HFFc6 (cell line): ENCODE data around the gene EFHC2. TPM values are rescaled to one million over a fixed set of nuclear protein-coding genes. Genes with fewer than 3 reads are reported as not detected.

ENCODE experiments used
- DNase-seq: peaks from one replicate; pipeline ENCODE4 v3.0.0-alpha.2; 2018
- H3K27ac Mint-ChIP-seq: 2 replicates; pipeline ENCODE4 v1.8.0; 2020; ENCODE audit warnings: mild to moderate bottlenecking, mixed read lengths
- H3K27me3 Mint-ChIP-seq: 2 replicates; pipeline ENCODE4 v1.8.0; 2021; ENCODE audit warnings: mild to moderate bottlenecking, moderate library complexity, mixed read lengths; ENCODE audit not compliant: insufficient read depth
- H3K36me3 Mint-ChIP-seq: 2 replicates; pipeline ENCODE4 v1.8.0; 2021; ENCODE audit warnings: low read depth, mixed read lengths
- H3K4me1 Mint-ChIP-seq: 2 replicates; pipeline ENCODE4 v1.8.0; 2020; ENCODE audit warnings: low read depth, mixed read lengths
- H3K4me3 Mint-ChIP-seq: 2 replicates; pipeline ENCODE4 v1.8.0; 2020; ENCODE audit warnings: mild to moderate bottlenecking, moderate library complexity, mixed read lengths
- H3K9me3 Mint-ChIP-seq: 2 replicates; pipeline ENCODE4 v1.8.0; 2020; ENCODE audit warnings: mild to moderate bottlenecking, mixed read lengths
- total RNA-seq, 6 experiments: library from RNA; stranded (reverse); fragmentation: NEBNext Ultra II Directional; extraction: Animal tissue kit (Norgen Biotek cat#: 25700); gene quantifications; 2 replicates in 1 of 6; 3 replicates in 5 of 6; pipeline ENCODE4 v1.2.3, GENCODE V29; 2021
- TF ChIP-seq, protein P1 (sequence below): fragments of 200-600 bp; sonication (generic); IDR thresholded peaks from 2 replicates; pipeline ENCODE4 v1.5.0; 2021; ENCODE audit warnings: antibody characterized with exemption, mild to moderate bottlenecking

Gene EFHC2
- total RNA-seq, 6 experiments from 2014 or later, result not detected

GRCh38 chrX:44349561-44349960, 6.1 kb upstream of the EFHC2 start:
- TF ChIP-seq, protein P1, sequence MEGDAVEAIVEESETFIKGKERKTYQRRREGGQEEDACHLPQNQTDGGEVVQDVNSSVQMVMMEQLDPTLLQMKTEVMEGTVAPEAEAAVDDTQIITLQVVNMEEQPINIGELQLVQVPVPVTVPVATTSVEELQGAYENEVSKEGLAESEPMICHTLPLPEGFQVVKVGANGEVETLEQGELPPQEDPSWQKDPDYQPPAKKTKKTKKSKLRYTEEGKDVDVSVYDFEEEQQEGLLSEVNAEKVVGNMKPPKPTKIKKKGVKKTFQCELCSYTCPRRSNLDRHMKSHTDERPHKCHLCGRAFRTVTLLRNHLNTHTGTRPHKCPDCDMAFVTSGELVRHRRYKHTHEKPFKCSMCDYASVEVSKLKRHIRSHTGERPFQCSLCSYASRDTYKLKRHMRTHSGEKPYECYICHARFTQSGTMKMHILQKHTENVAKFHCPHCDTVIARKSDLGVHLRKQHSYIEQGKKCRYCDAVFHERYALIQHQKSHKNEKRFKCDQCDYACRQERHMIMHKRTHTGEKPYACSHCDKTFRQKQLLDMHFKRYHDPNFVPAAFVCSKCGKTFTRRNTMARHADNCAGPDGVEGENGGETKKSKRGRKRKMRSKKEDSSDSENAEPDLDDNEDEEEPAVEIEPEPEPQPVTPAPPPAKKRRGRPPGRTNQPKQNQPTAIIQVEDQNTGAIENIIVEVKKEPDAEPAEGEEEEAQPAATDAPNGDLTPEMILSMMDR, result no peak
- H3K9me3 Mint-ChIP-seq, result no peaks in the 10 kb centered on the region
- no peak overlapping the region for H3K27ac Mint-ChIP-seq
- DNase-seq, result no peak
- peaks cover 1% of the 10 kb centered on the region for H3K27me3 Mint-ChIP-seq
- H3K36me3 Mint-ChIP-seq, result no peaks in the 10 kb centered on the region
- H3K4me3 Mint-ChIP-seq, result no peak overlapping the region
- peaks cover 3% of the 10 kb centered on the region for H3K4me1 Mint-ChIP-seq

DNA sequence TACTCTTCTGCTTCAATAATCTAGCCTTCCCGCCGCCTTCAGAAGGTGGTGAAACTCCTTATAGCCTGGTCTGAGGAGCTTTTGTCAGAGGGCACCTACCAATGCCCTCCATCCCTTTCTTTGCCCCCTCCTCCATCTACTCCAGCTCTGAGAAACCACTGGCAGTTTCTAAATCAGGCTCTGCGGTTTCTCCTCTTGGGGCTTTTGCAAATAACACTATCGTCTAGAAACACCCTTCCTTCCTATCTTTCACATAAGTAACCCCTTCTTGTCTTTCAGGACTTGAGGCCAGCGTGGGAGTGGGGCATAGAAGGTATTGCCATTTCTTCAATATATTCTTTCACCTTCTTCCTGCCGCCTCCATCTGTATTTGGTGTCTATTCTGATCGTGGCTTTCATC, 1.2 kb upstream of the EFHC2 start:
- peaks cover 11% of the 10 kb centered on the region for H3K4me1 Mint-ChIP-seq
- no peaks in the 10 kb centered on the region for H3K36me3 Mint-ChIP-seq
- DNase-seq, result no peak
- no peaks in the 10 kb centered on the region for H3K9me3 Mint-ChIP-seq
- peaks cover 2% of the 10 kb centered on the region for H3K27me3 Mint-ChIP-seq
- TF ChIP-seq, protein P1, result no peak
- no peak overlapping the region for H3K27ac Mint-ChIP-seq
- H3K4me3 Mint-ChIP-seq, result peak overlapping the region; percentile 81; the same call in 1 of the 2 replicates

DNA sequence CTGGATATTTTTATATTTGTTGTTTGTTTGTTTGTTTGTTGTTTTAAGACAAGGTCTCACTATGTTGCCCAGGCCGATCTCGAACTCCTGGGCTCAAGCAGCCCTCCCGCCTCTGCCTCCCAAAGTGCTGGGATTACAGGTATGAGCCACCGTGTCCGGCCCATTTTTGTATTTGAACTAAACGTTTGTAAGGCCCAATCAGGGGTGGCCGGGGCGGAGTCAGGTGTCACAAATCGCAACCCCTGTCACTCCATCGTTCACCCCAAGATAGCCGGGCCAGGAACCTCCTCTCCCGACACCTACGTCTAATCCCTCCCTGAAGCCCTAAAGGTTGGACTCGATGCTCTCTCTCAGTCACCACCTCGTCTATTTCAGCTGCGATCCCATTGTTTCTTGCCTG, 722 bp upstream of the EFHC2 start:
- TF ChIP-seq, protein P1, result no peak
- no peak overlapping the region; the same call in 1 of the 2 replicates for H3K27ac Mint-ChIP-seq
- no peak for DNase-seq
- no peaks in the 10 kb centered on the region for H3K36me3 Mint-ChIP-seq
- peaks cover 2% of the 10 kb centered on the region for H3K27me3 Mint-ChIP-seq
- H3K9me3 Mint-ChIP-seq, result no peaks in the 10 kb centered on the region
- peaks cover 11% of the 10 kb centered on the region for H3K4me1 Mint-ChIP-seq
- peak overlapping the region; percentile 81 for H3K4me3 Mint-ChIP-seq

DNA sequence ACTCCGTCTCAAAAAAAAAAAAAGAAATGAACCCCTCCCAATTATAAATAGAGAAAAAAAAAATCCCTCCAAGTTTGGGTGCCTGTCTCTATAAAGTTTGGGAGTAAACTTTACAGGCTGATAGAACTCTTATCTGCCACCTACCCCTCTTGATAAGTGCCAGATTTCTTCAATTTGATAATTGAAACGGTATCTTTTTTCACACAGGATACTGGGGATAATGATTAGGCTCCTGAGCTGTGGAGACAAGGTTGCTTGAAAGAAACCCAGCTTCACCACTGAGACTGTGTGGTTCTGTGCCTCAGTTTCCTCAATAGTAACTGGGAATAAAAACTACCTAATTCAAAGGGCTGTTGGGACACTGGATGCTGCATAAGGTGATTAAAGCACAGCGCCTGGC, 606 bp downstream of the EFHC2 start:
- H3K27me3 Mint-ChIP-seq, result peaks cover 2% of the 10 kb centered on the region
- no peak overlapping the region for H3K27ac Mint-ChIP-seq
- no peaks in the 10 kb centered on the region for H3K9me3 Mint-ChIP-seq
- TF ChIP-seq, protein P1, result no peak
- H3K4me3 Mint-ChIP-seq, result peak overlapping the region; percentile 81
- H3K4me1 Mint-ChIP-seq, result peaks cover 11% of the 10 kb centered on the region
- no peak for DNase-seq
- no peaks in the 10 kb centered on the region for H3K36me3 Mint-ChIP-seq

- no peak overlapping the region for H3K4me3 Mint-ChIP-seq
- H3K36me3 Mint-ChIP-seq, result no peaks in the 10 kb centered on the region
- no peaks in the 10 kb centered on the region for H3K9me3 Mint-ChIP-seq
- no peak for DNase-seq
- no peaks in the 10 kb centered on the region; the same call in 1 of the 2 replicates for H3K27me3 Mint-ChIP-seq
- TF ChIP-seq, protein P1, result no peak
- no peaks in the 10 kb centered on the region for H3K4me1 Mint-ChIP-seq
- H3K27ac Mint-ChIP-seq, result no peak overlapping the region
Observed at GRCh38 chrX:44338361-44338760, 5.1 kb downstream of the EFHC2 start.

DNA sequence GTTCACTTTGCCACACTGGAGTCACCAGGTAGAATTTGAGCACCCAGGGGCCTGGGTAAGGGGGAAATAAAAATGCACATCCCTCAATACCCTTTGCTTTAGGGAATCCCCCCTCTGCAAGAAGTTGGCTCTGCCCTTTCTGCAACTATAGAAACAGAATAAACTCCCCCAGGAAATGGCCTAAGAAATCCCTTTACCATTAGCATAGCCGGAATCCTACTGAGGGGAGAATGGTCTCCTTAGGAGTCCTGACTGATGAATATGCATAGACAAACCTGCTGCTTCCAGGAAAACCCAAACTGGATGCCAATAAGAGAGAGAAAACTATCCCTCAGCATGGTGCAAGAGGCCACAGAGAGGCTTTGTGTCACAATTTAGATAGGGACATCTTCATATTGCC, 11.0 kb downstream of the EFHC2 start:
- Mint-ChIP-seq H3K36me3 (no peaks in the 10 kb centered on the region), H3K27me3 (peaks cover 1% of the 10 kb centered on the region; the same call in 1 of the 2 replicates), H3K4me3 (no peak overlapping the region), H3K4me1 (no peaks in the 10 kb centered on the region), H3K9me3 (no peaks in the 10 kb centered on the region), H3K27ac (no peak overlapping the region)
- no peak for DNase-seq
- TF ChIP-seq, protein P1, result no peak
